ENCODE results near the gene NUDT5. TPM values are rescaled to one million over a fixed set of nuclear protein-coding genes. Genes with fewer than 3 reads are reported as not detected.

Gene NUDT5
- total and polyA plus RNA-seq, 2 of the 13 experiments (the other 11 are each of a cell fraction or from before 2014, with no cell fraction given), result 79.6 to 134 TPM

GRCh38 chr10:12187321-12187905 lies 8.3 kb downstream of the NUDT5 start (continued):
- no peak for TF ChIP-seq ZNF280D (CRISPR knock-in tag; IDR thresholded peaks at IDR 0.05)

- no peaks in the 10 kb centered on the region for H3K9me3 ChIP-seq (ENCODE audit: low read length)
- ATAC-seq (no peak), DNase-seq (ENCODE audit: low spot score) (no peak), FAIRE-seq (no peak)
- H3K79me2 ChIP-seq (ENCODE audit: insufficient read depth, low read length), result peaks cover 18% of the 10 kb centered on the region
- H3K4me2 ChIP-seq (ENCODE audit: low read depth, low read length), result no peak overlapping the region
- no peaks in the 10 kb centered on the region for H4K20me1 ChIP-seq (ENCODE audit: insufficient read depth, low read length)
- no TSS peak for BruUV-seq (replicated peaks)
- 95% methylated on average over 8 of the region's 8 CpGs for WGBS (ENCODE audit: low lambda C conversion rate)
- no peaks in the 10 kb centered on the region for H3K27me3 ChIP-seq (ENCODE audit: control insufficient read depth in 1 of 2, insufficient read depth in 2 of 2, low read length in 2 of 2)
- intact Hi-C loops (cut with micrococcal nuclease; ENCODE audit: unreplicated experiment), result no loop called here
- TF ChIP-seq JDP2 (CRISPR knock-in tag; IDR thresholded peaks at IDR 0.05; ENCODE audit: borderline replicate concordance), result no peak
- TF ChIP-seq STAT5B (CRISPR knock-in tag; IDR thresholded peaks at IDR 0.05), result no peak
- no peak for TF ChIP-seq ZNF138 (CRISPR knock-in tag; IDR thresholded peaks at IDR 0.05; ENCODE audit: low read depth)
- TF ChIP-seq KLF9 (CRISPR knock-in tag; IDR thresholded peaks at IDR 0.05; ENCODE audit: low read depth), result no peak
- no peak overlapping the region for H2AFZ ChIP-seq (ENCODE audit: low read length)
- ChIA-PET CTCF (ENCODE audit: low intra/inter-chr PET ratio, low total read pairs) (no interaction called here), POLR2A (no interaction called here)
- in situ Hi-C loops (cut with HindIII; ENCODE audit: extremely low pct_ligation_motif_present, low pct_unique_long_range_greater_than_20kb), result no loop called here
- no peak overlapping the region for H3K27ac ChIP-seq (ENCODE audit: extremely low read length, insufficient read depth, low read length)
- no peak overlapping the region for H3K9ac ChIP-seq (ENCODE audit: insufficient read depth, low read depth, low read length)
- H3K4me3 ChIP-seq (replicated peaks in 1 of 3; ENCODE audit: insufficient read depth in 1 of 3, low read depth in 2 of 3, low read length in 3 of 3), result no peak overlapping the region
- H3K36me3 ChIP-seq (replicated peaks in 1 of 2; ENCODE audit: control insufficient read depth in 1 of 2, insufficient read depth in 2 of 2, low read length in 2 of 2), result peaks cover 7 to 37% of the 10 kb centered on the region in 2 experiments
- peaks cover 13% of the 10 kb centered on the region for H3K4me1 ChIP-seq (ENCODE audit: insufficient read depth, low read length)
These were observed 9.4 kb downstream of the NUDT5 start for GRCh38 chr10:12186323-12186722.

All from HepG2 (cell line).